ENCODE results near the gene PLAGL2. TPM values are rescaled to one million over a fixed set of nuclear protein-coding genes. Genes with fewer than 3 reads are reported as not detected.
A peak's percentile ranks its signal among the peaks of the same experiment; 100 is the strongest.

The PLAGL2 gene, protein sequence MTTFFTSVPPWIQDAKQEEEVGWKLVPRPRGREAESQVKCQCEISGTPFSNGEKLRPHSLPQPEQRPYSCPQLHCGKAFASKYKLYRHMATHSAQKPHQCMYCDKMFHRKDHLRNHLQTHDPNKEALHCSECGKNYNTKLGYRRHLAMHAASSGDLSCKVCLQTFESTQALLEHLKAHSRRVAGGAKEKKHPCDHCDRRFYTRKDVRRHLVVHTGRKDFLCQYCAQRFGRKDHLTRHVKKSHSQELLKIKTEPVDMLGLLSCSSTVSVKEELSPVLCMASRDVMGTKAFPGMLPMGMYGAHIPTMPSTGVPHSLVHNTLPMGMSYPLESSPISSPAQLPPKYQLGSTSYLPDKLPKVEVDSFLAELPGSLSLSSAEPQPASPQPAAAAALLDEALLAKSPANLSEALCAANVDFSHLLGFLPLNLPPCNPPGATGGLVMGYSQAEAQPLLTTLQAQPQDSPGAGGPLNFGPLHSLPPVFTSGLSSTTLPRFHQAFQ
- total RNA-seq, result 9.2 TPM
- polyA plus RNA-seq (ENCODE audit: insufficient read depth, low read depth, low replicate concordance), result 3.8 TPM
- long read RNA-seq, donor 1, full-length matches to known transcripts, result 3 of 3 reads
- long read RNA-seq, donor 1, partial matches to known transcripts, result 0 of 3 reads
- long read RNA-seq, donor 1, other reads (novel, unspliced or antisense), result 0 of 3 reads
- long read RNA-seq, donor 2, full-length matches to known transcripts, result 6 of 6 reads
- long read RNA-seq, donor 2, partial matches to known transcripts, result 0 of 6 reads
- long read RNA-seq, donor 2, other reads (novel, unspliced or antisense), result 0 of 6 reads
- long read RNA-seq, donor 3, full-length matches to known transcripts, result 4 of 4 reads
- long read RNA-seq, donor 3, partial matches to known transcripts, result 0 of 4 reads
- long read RNA-seq, donor 3, other reads (novel, unspliced or antisense), result 0 of 4 reads
- long read RNA-seq, donor 4, result 0 reads
- long read RNA-seq, donor 5, result 0 reads
- long read RNA-seq, donor 6, partial matches to known transcripts, result 35 of 35 reads
- long read RNA-seq, donor 6, other reads (novel, unspliced or antisense), result 0 of 35 reads
- long read RNA-seq, donor 7, partial matches to known transcripts, result 0 of 4 reads
- long read RNA-seq, donor 7, other reads (novel, unspliced or antisense), result 4 of 4 reads
- long read RNA-seq, donor 8, full-length matches to known transcripts, result 3 of 3 reads
- long read RNA-seq, donor 8, partial matches to known transcripts, result 0 of 3 reads
- long read RNA-seq, donor 8, other reads (novel, unspliced or antisense), result 0 of 3 reads
- long read RNA-seq, donor 9, result 0 reads
- long read RNA-seq, donor 10, full-length matches to known transcripts, result 5 of 5 reads
- long read RNA-seq, donor 10, partial matches to known transcripts, result 0 of 5 reads
- long read RNA-seq, donor 10, other reads (novel, unspliced or antisense), result 0 of 5 reads

DNA sequence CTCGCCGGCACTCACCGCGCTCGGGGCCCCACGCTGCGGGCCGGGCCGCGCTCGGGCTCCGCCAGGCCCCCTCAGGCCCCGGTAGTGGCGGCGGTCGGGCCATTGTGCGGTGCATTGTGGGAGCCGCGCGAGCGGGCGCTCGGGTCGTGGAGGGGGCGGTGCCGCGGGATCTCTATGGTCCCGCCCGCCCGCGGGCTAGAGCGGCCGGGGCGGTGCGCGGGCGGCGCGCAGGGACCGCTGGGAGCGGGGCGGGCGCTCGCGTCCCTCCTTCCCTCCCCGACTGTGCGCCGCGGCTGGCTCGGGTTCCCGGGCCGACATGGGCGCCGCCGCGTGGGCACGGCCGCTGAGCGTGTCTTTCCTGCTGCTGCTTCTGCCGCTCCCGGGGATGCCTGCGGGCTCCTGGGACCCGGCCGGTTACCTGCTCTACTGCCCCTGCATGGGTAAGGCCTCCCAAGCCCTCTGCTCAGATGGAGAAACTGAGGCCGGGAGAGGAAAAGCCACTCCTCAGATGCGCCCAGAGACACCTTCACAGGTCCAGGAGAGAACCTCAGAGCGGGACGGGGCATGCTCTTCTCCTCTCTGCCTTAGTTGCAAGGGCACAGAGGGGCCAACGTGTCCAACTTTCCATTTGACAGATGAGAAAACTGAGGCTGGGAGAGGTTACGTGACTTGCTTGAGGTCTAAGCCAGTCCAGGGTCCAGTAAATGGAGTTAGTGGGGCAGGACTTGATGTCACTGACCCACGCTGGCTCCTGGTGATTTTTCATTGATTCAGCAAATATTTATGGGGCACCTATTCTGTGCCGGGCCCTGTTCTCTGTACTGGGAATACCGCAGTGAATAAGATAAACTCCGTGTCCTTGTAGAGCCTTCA lies at the start of gene PLAGL2, which contains the start of gene POFUT1:
Gene PLAGL2 (minus strand): TSS at position 118 of the 873 bp plus-strand sequence. CDS start 5,565 bp downstream, outside the sequence.
Gene POFUT1 (plus strand): TSS at position 255 of the 873 bp plus-strand sequence. CDS start 62 bp downstream, at position 317.
- Histone ChIP-seq H3K4me1 (ENCODE audit: control insufficient read depth in 2 of 3, insufficient read depth in 2 of 3, low read depth in 1 of 3, low read length in 3 of 3) (peaks cover 0 to 50% (median 43%) of the 10 kb centered on the region in 3 donors), H3K9ac (ENCODE audit: low read length in 3 of 3) (peak within 1 kb of the TSS; percentile 89 to 99 (median 96)), H3K27ac (ENCODE audit: low read depth in 2 of 2, low read length in 2 of 2) (peak within 1 kb of the TSS; percentile 78 to 90), H3K9me3 (ENCODE audit: control insufficient read depth in 2 of 3, insufficient read depth in 1 of 3, low read length in 3 of 3) (no peaks in the 10 kb centered on the region), H3K4me3 (ENCODE audit: low read length in 3 of 3) (peak within 1 kb of the TSS; percentile 95 to 99 (median 98)), H3K27me3 (ENCODE audit: control insufficient read depth, insufficient read depth, low read length) (no peaks in the 10 kb centered on the region), H3K36me3 (ENCODE audit: control insufficient read depth in 2 of 3, insufficient read depth in 3 of 3, low read length in 3 of 3) (peaks cover 0 to 11% (median 0%) of the 10 kb centered on the region in 3 donors)
- TF ChIP-seq, protein P1, sequence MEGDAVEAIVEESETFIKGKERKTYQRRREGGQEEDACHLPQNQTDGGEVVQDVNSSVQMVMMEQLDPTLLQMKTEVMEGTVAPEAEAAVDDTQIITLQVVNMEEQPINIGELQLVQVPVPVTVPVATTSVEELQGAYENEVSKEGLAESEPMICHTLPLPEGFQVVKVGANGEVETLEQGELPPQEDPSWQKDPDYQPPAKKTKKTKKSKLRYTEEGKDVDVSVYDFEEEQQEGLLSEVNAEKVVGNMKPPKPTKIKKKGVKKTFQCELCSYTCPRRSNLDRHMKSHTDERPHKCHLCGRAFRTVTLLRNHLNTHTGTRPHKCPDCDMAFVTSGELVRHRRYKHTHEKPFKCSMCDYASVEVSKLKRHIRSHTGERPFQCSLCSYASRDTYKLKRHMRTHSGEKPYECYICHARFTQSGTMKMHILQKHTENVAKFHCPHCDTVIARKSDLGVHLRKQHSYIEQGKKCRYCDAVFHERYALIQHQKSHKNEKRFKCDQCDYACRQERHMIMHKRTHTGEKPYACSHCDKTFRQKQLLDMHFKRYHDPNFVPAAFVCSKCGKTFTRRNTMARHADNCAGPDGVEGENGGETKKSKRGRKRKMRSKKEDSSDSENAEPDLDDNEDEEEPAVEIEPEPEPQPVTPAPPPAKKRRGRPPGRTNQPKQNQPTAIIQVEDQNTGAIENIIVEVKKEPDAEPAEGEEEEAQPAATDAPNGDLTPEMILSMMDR (IDR thresholded peaks at IDR 0.05; ENCODE audit: borderline replicate concordance, extremely low read depth, insufficient read depth), result peak; percentile 18
- no peak for FAIRE-seq
- intact Hi-C loops (cut with DNase I), result no loop called here
- peak; percentile 88 to 96 (median 94) for DNase-seq

DNA sequence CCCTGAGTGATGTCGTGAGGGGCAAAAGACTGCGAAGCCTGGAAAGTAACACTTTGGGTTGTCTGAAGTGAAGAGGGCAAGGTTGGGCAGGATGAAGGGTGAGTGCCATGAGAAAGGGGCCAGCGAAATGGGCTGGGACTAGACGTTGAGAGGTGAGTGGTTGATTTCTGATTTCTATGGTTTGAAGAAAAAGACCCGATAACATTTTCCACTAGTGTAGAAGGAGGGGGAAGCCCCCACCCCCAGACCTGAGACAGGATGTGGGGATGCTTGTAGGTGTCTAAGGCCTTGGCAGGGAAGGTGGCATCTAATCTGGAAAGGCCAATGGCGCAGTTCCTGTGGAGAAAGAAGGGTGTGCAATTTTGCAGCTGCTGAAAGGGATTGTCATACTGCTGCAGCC lies 44.6 kb upstream of the PLAGL2 start:
- H3K4me3 ChIP-seq (ENCODE audit: low read length in 3 of 3), result no peak overlapping the region
- H3K27me3 ChIP-seq (ENCODE audit: control insufficient read depth, insufficient read depth, low read length), result no peaks in the 10 kb centered on the region
- no peak overlapping the region for H3K9ac ChIP-seq (ENCODE audit: low read length in 3 of 3)
- intact Hi-C loops (cut with DNase I), result no loop called here
- no peaks in the 10 kb centered on the region for H3K9me3 ChIP-seq (ENCODE audit: control insufficient read depth in 2 of 3, insufficient read depth in 1 of 3, low read length in 3 of 3)
- TF ChIP-seq, protein P1 (IDR thresholded peaks at IDR 0.05; ENCODE audit: borderline replicate concordance, extremely low read depth, insufficient read depth), result no peak
- H3K36me3 ChIP-seq (ENCODE audit: control insufficient read depth in 2 of 3, insufficient read depth in 3 of 3, low read length in 3 of 3), result no peaks in the 10 kb centered on the region
- H3K27ac ChIP-seq (ENCODE audit: low read depth in 2 of 2, low read length in 2 of 2), result no peak overlapping the region
- no peaks in the 10 kb centered on the region for H3K4me1 ChIP-seq (ENCODE audit: control insufficient read depth in 2 of 3, insufficient read depth in 2 of 3, low read depth in 1 of 3, low read length in 3 of 3)
- DNase-seq (peak in 1 of 5 donors; percentile 21), FAIRE-seq (no peak)

DNA sequence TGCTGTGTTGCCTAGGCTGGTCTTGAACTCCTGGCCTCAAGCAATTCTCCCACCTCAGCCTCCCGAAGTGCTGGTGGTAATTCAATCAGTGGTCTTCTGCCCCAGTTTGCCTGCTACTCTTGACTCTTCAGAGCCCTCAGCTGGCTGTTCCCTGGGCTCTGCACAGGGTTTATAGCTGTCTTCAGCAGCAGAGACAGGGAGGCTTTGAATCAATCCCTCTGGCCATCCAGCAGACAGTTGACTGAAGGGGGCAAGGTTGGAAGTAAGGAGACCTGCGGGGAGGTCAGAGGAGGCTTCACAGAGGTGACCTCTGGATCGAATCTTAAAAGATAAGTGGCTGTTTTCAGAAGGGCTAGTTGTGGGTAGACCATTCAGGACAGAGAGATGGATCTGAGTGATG lies 43.9 kb upstream of the PLAGL2 start:
- no peaks in the 10 kb centered on the region for H3K36me3 ChIP-seq (ENCODE audit: control insufficient read depth in 2 of 3, insufficient read depth in 3 of 3, low read length in 3 of 3)
- DNase-seq, result no peak
- intact Hi-C loops (cut with DNase I), result no loop called here

More for the DNA sequence above, 43.9 kb upstream of the PLAGL2 start:
- Histone ChIP-seq H3K4me1 (ENCODE audit: control insufficient read depth in 2 of 3, insufficient read depth in 2 of 3, low read depth in 1 of 3, low read length in 3 of 3) (no peaks in the 10 kb centered on the region), H3K9me3 (ENCODE audit: control insufficient read depth in 2 of 3, insufficient read depth in 1 of 3, low read length in 3 of 3) (no peaks in the 10 kb centered on the region), H3K27me3 (ENCODE audit: control insufficient read depth, insufficient read depth, low read length) (no peaks in the 10 kb centered on the region), H3K9ac (ENCODE audit: low read length in 3 of 3) (no peak overlapping the region), H3K27ac (ENCODE audit: low read depth in 2 of 2, low read length in 2 of 2) (no peak overlapping the region), H3K4me3 (ENCODE audit: low read length in 3 of 3) (no peak overlapping the region)
- FAIRE-seq, result no peak
- TF ChIP-seq, protein P1 (IDR thresholded peaks at IDR 0.05; ENCODE audit: borderline replicate concordance, extremely low read depth, insufficient read depth), result no peak
